HG03432 (cell line): Measurements from ENCODE around the gene CXorf65.
A peak's percentile ranks its signal among the peaks of the same experiment; 100 is the strongest.

Experiments used
- ATAC-seq: cut with Tn5 transposase; IDR thresholded peaks from one replicate; pipeline ENCODE4 v1.9.1; 2021; ENCODE audit warnings: mild to moderate bottlenecking, moderate library complexity; ENCODE audit not compliant: unreplicated experiment

The CXorf65 gene

DNA sequence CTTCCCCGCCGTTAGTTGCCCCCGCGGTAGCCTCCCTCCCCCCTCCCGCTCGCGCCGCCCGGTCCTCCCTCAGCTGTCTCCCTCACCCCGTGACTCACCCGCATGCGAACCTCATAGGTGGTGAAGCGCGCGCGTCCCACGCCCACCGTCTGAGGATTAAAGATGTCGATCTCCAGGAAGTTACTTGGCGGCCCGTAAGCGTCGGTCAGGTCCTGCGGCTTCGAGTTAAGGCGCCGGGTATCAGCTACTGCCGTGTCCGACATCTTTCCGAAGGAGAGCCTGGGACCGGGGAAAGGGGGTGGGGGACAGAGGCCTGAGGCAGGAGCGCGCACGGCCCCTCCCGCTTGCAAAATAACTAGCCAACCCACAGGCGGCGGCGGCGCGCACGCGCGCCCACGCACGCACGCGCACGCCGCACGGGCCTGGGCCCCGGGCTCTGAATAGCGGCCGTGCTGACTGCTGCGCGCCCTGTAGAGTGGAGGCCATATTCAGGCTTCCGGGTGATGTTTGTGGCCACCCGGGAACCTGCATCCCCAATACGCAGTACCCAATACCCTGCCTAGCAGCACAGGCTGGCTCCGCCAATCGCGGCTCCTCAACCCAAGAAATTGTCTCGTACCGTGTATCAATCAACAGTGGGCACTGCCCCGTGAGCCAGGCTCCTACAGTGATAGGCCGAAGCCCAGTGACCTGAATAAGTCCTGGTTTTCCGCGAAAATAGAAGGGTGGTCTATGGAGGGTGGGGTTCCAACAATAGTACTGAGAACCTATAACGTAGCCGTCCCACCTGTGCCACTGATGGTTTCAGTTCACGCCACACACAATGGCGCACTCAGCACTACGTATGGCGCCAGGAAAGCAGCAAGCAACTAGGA lies 38.3 kb downstream of the CXorf65 start, which contains the start of gene SNX12:
SNX12 (minus strand) TSS at position 291 of the 875 bp plus-strand sequence; CDS start at position 263, 28 bp downstream.
- peak; percentile 95 for ATAC-seq

DNA sequence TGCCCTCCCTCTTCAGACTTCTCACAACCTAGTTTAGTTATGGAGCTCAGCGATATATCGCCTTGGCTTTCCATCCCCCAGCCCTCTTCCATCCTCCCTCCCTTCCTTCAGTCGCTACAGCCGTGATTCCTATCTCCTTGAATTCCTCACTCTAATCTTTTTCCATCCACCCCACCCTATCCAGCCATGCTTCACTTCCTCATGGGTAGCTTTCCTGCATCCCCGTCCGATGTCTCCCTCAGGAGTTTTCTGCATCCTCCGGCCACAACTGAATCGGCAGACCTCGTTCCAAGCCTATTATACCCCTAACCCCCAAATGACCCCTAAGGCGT lies 38.9 kb downstream of the CXorf65 start:
- peak; percentile 1 for ATAC-seq

DNA sequence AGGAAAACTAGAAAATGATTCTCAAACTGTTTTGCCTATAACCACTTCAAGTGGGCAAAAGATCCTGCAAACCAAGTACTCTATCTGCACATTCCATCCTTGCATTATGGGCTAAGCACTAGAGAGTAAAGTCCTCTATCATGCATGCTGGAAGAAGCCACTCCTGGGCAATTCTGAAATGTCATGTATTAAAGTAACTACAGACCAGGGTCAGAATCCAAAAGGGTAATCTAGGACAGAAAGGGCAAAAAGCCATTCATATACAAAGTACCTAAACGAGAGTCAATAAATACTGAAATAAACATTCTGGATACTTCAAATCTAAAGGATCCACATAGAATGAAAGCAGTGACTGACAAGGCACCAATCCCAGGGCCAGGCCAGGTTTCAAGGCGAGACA lies 39.5 kb downstream of the CXorf65 start:
- no peak for ATAC-seq

GRCh38 chrX:71060127-71060526 lies 46.4 kb downstream of the CXorf65 start:
- ATAC-seq: no peak

DNA sequence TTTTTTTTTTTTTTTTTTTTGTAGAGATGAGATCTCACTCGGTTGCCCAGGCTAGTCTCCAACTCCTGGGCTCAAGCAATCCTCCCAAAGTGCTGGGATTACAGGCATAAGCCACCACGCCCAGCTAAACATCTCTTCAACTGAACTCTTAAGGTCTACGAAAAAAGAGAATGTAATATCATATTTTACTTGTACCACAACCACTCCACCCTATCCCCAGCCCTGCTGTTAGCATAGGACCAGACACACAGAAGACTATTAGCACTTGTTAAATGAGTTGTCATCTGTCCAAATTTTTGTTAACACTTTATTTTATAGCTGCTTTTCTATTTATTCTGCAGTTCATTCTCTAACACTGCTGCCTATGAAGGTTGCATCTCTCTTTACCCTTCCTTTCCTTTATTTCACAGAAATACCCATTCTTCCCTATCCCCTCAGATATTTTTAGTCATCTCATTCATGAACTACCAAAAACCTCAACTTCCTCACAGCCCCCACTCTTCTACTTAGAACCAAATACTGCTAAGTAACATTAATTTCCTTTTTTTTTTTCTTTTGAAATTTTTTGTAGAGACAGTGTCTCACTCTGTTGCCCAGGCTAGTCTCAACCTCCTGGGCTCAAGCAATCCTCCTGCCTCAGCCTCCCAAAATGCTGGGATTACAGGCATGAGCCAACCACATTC lies 48.6 kb downstream of the CXorf65 start:
- no peak for ATAC-seq

DNA sequence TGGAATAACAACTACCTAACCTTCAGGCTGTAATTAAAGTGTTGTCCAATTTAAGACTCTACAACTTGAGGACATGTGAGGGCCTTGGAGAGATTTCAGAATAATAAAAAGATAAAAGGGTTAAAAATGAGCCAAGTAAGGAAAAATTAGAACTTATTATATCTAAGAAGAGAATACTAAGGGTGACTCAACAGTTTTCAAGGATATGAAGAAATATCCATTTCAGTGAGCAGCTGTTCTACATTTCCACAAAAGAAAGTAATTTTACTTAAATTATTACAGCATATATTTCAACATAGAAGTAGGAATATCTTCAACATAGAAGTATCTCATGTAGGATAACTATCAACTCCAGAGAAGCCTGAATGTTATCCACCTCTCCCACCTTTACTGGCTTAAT lies 49.7 kb downstream of the CXorf65 start:
- no peak for ATAC-seq
